HG03025 (cell line): ENCODE results near the gene WDR81.
"Not testable (repeated sequence)": the region's sequence is repeated elsewhere in the genome, so short reads cannot be mapped to it uniquely, and the experiment has no call there.

Experiments used
- ATAC-seq: cut with Tn5 transposase; IDR thresholded peaks from one replicate; pipeline ENCODE4 v1.9.1; 2021; ENCODE audit warnings: mild to moderate bottlenecking, moderate library complexity; ENCODE audit not compliant: unreplicated experiment, low FRiP score

WDR81 gene

DNA sequence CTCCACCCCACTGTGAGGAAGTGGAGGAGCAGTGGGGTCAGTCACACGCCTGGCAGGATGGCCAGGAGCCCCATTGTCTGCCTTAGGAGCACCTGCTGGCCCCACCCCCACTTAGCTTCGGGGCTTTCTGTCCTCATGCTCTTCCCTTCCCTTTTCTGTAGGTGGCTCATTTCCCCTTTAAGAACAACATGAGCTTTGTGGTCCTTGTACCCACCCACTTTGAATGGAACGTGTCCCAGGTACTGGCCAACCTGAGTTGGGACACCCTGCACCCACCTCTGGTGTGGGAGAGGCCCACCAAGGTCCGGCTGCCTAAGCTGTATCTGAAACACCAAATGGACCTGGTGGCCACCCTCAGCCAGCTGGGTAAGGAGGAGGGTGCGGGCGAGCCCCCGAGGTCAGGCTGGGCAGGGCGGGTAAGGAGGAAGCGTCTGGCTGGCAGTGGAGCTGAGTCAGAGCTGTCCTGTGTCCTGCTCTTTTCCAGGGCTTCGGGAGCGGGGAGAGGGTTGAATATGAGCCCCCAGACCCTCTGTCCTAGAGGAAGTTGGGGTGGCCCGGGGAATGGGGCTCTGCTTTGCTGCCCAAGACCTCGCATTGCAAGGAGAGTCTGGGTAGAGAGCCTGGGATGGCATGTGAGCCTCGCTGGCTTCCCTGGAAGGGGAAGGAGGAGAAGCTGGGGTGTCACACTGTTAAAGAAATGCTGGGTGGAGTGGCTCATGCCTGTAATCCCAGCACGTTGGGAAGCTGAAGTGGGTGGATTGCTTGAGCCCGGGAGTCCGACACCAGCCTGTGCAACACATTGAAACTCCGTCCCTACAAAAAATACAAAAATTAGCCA, 28.1 kb downstream of the WDR81 start:
- no peak for ATAC-seq

- ATAC-seq, result no peak
These were observed 29.4 kb downstream of the WDR81 start for GRCh38 chr17:1753767-1754429.

DNA sequence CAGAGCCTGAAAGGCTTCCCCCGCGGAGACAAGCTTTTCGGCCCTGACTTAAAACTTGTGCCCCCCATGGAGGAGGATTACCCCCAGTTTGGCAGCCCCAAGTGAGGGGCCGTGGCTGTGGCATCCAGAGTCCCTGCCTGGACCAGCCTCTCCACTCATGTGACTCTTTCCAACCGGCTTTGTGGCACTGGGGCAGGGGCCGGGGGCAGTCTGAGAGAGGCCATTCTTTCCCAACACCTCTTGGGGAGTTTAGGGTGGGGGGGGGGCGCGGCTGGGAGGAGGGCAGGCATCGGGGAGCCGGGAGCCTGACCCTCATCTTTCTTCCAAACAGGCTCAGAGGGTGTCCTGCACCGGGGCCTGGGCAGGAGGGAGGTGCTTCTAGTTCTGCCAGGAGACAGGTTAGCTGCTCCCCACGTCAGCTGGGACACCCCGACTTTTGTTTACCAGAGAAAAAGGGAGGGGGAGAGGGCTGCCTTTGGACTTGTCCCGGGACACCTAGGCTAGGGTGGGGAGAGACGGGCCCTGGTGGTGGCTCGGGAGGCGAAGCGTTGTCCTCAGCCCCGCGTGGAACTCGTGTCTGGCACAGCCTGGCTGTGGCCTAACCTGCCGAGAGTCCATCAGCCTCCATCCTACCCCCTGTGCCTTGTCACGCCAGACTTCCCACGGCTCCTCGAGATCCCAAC, 30.1 kb downstream of the WDR81 start:
- ATAC-seq, result no peak

DNA sequence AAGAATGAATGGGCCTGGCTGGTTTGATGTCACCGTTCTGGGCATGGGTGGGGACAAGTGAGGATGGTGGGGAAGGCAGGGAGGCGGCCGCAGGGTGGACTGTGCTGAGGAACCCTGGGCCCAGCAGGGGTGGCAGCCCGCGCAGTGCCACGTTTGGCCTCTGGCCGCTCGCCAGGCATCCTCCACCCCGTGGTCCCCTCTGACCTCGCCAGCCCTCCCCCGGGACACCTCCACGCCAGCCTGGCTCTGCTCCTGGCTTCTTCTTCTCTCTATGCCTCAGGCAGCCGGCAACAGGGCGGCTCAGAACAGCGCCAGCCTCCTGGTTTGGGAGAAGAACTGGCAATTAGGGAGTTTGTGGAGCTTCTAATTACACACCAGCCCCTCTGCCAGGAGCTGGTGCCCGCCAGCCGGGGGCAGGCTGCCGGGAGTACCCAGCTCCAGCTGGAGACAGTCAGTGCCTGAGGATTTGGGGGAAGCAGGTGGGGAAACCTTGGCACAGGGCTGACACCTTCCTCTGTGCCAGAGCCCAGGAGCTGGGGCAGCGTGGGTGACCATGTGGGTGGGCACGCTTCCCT, 30.8 kb downstream of the WDR81 start:
- no peak for ATAC-seq

DNA sequence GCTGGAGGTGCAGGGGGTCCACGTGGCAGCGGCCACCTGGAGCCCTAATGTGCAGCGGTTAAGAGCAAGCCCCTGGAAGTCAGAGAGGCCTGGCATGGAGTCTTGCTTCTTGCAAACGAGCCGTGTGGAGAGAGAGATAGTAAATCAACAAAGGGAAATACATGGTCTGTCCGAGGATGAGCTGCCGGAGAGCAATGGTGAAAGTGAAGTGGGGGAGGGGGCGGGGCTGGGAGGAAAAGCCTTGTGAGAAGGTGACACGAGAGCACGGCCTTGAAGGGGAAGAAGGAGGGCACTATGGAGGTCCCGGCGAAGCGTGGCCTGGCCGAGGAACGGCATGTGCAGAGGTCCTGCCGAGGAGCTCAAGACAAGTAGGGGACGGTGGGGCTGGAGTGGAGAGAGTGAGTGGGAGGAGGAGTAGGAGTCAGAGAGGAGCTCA, 31.3 kb downstream of the WDR81 start:
- no peak for ATAC-seq

- ATAC-seq, result no peak
These were observed 34.3 kb downstream of the WDR81 start for GRCh38 chr17:1758807-1759206.

GRCh38 chr17:1759529-1759928, 35.0 kb downstream of the WDR81 start:
- ATAC-seq, result no peak

- no peak for ATAC-seq
These were observed 37.9 kb downstream of the WDR81 start for GRCh38 chr17:1762233-1762900.

- no peak for ATAC-seq
These were observed 38.7 kb downstream of the WDR81 start for GRCh38 chr17:1762901-1763898.

GRCh38 chr17:1764284-1764683, 39.8 kb downstream of the WDR81 start:
- no peak for ATAC-seq

DNA sequence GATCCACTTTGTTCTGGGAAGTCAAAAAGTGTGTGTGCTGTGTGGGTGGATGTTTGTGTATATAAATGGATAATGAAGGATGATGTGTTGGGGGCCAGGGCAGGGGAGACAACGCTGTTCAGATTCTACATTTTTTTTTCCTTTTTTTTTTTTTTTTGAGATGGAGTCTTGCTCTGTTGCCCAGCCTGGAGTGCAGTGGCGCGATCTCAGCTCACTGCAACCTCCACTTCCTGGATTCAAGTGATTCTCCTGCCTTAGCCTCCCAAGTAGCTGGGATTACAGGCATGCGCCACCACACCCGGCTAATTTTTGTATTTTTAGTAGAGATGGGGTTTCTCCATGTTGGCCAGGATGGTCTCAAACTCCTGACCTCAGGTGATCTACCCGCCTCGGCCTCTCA, 40.2 kb downstream of the WDR81 start:
- ATAC-seq, result not testable (repeated sequence)

DNA sequence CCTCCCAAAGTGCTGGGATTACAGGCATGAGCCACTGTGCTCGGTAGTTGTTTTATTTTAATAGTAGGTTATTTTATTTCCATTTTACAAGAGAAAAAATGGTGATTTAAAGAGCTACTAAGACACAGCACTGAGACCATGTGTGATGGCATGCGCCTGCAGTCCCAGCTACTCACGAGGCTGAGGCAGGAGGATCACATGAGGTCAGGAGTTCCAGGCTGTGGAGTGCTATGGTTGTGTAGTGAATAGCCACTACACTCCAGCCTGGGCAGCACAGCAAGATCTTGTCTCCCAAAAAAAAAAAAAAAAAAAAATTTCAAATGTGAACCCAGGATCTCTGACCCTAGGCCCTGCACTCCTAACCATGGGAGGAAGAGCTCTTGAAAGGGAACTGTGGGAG, 41.1 kb downstream of the WDR81 start:
- ATAC-seq, result no peak

DNA sequence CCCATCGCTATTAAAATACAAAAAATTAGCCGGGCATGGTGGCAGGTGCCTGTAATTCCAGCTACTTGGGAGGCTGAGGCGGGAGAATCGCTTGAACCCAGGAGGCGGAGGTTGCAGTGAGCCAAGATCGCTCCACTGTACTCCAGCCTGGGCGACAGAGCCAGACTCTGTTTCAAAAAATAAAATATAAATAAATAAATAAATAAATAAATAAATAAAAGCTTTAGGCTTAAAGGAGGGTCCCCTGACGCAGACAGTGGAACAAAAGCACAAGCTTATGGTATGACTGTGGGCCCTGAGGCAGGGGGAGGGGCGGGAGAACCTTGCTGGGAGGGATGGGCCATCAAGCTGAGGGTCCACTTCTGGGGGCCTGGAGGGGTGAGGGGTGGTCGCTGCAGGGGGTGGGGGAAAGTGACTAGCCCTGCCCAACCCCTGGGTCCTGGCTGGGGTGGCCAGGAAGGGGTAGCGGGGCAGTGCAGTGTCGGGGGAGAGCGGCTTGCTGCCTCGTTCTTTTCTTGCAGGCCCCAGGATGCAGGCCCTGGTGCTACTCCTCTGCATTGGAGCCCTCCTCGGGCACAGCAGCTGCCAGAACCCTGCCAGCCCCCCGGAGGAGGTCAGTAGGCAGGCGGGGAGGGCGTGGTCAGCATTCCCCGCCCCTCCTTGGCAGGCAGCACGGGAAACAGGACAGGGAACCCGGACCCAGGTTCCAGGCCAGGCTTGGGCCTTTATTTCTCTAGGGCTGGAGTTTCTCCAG, 42.1 kb downstream of the WDR81 start:
- no peak for ATAC-seq

DNA sequence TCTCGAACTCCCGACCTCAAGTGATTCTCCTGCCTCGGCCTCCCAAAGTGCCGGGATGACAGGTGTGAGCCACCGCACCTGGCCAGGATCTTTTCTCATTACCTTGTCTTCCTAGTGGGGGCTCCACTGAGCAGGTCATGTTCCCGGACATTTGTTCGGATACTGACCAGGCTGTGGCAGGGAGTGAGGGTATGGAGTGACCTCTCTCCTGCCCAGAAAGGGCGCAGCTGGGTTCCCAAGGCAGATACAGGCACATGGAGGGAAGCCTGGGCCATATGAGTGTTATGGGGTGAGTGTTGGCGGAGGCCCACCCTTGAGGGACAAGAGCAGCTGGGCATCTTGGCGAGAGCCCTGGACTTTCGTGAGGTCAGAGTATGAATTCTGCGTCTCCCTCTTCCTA, 42.9 kb downstream of the WDR81 start:
- ATAC-seq, result no peak

DNA sequence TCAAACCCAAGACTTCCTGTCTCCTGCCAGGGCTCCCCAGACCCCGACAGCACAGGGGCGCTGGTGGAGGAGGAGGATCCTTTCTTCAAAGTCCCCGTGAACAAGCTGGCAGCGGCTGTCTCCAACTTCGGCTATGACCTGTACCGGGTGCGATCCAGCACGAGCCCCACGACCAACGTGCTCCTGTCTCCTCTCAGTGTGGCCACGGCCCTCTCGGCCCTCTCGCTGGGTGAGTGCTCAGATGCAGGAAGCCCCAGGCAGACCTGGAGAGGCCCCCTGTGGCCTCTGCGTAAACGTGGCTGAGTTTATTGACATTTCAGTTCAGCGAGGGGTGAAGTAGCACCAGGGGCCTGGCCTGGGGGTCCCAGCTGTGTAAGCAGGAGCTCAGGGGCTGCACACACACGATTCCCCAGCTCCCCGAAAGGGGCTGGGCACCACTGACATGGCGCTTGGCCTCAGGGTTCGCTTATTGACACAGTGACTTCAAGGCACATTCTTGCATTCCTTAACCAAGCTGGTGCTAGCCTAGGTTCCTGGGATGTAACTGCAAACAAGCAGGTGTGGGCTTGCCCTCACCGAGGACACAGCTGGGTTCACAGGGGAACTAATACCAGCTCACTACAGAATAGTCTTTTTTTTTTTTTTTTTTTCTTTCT, 45.4 kb downstream of the WDR81 start:
- ATAC-seq, result no peak

- not testable (repeated sequence) for ATAC-seq
These were observed 48.6 kb downstream of the WDR81 start for GRCh38 chr17:1773000-1773695.

- no peak for ATAC-seq
These were observed 49.2 kb downstream of the WDR81 start for GRCh38 chr17:1773696-1774181.
